K562 (cell line): ENCODE results near the gene SPATA2.

ENCODE experiments used
- CREB1 ChIP-seq, 2 experiments: sonication (generic) in 1 of 2; formaldehyde crosslinking in 1 of 2; IDR thresholded peaks; 2 replicates each; pipeline versions ENCODE4 v1.6.1 to v1.8.0; 2012 to 2022; ENCODE audit warnings: inconsistent platforms in 1 of 2, mild to moderate bottlenecking in 1 of 2, missing genetic modification reagents in 1 of 2, moderate library complexity in 1 of 2
- DNMT1 ChIP-seq: fragments of 450-650 bp; IDR thresholded peaks from 2 replicates; pipeline ENCODE4 v1.6.1; 2016; ENCODE audit warnings: antibody characterized with exemption, mild to moderate bottlenecking
- FOS ChIP-seq: IDR thresholded peaks from 3 replicates; pipeline ENCODE4 v1.6.1; 2011; ENCODE audit not compliant: insufficient read length; ENCODE audit errors: extremely low read depth
- HDAC2 ChIP-seq: fragments of 450-650 bp; IDR thresholded peaks from 2 replicates; pipeline ENCODE4 v1.6.1; 2016; ENCODE audit warnings: mild to moderate bottlenecking
- HNRNPLL ChIP-seq: fragments of 200-400 bp; formaldehyde crosslinking; IDR thresholded peaks from 2 replicates; pipeline ENCODE4 v1.6.1; 2017; ENCODE audit warnings: low read length, low read depth, mild to moderate bottlenecking; ENCODE audit not compliant: poor library complexity, severe bottlenecking
- L3MBTL2 ChIP-seq: fragments of 450-650 bp; IDR thresholded peaks from 2 replicates; pipeline ENCODE4 v1.6.1; 2016; ENCODE audit warnings: mild to moderate bottlenecking, moderate library complexity
- POLR2AphosphoS5 ChIP-seq: IDR thresholded peaks from 2 replicates; pipeline ENCODE4 v1.6.1; 2011; ENCODE audit warnings: mild to moderate bottlenecking, low read depth, low read length, moderate library complexity; ENCODE audit not compliant: control insufficient read depth, insufficient read depth
- SMC3 ChIP-seq: conservative IDR thresholded peaks from 2 replicates; pipeline ENCODE4 v1.6.1; 2011; ENCODE audit warnings: low read depth, low read length, improper control_type of control experiment; ENCODE audit not compliant: insufficient read depth
- TEAD1 ChIP-seq, 2 experiments: fragments of 450-650 bp in 1 of 2; sonication (generic) in 1 of 2; formaldehyde crosslinking; IDR thresholded peaks; 2 replicates each; pipeline versions ENCODE4 v1.4.0 to v1.8.0; 2020 to 2022; ENCODE audit warnings: mild to moderate bottlenecking in 2 of 2, missing genetic modification reagents in 1 of 2
- THRA ChIP-seq: fragments of 450-650 bp; IDR thresholded peaks from 2 replicates; pipeline ENCODE4 v1.6.1; 2017; ENCODE audit warnings: mild to moderate bottlenecking, moderate library complexity
- ZNF174 ChIP-seq: fragments of 250-450 bp; sonication (Bioruptor Pico); IDR thresholded peaks from 2 replicates; pipeline ENCODE4 v1.4.0; 2020; ENCODE audit warnings: mild to moderate bottlenecking
- ZNF695 ChIP-seq: fragments of 450-650 bp; formaldehyde crosslinking; IDR thresholded peaks from 2 replicates; pipeline ENCODE4 v1.4.0; 2020; ENCODE audit warnings: mild to moderate bottlenecking, moderate library complexity
- ZNF76 ChIP-seq: fragments of 250-450 bp; sonication (Bioruptor Pico); IDR thresholded peaks from 2 replicates; pipeline ENCODE4 v1.4.0; 2020; ENCODE audit warnings: mild to moderate bottlenecking, moderate library complexity, borderline replicate concordance
- TF ChIP-seq, protein P1 (sequence below): sonication (generic); formaldehyde crosslinking; IDR thresholded peaks from 2 replicates; pipeline ENCODE4 v1.5.0; 2020; ENCODE audit warnings: missing genetic modification reagents

- TF ChIP-seq, protein P1, sequence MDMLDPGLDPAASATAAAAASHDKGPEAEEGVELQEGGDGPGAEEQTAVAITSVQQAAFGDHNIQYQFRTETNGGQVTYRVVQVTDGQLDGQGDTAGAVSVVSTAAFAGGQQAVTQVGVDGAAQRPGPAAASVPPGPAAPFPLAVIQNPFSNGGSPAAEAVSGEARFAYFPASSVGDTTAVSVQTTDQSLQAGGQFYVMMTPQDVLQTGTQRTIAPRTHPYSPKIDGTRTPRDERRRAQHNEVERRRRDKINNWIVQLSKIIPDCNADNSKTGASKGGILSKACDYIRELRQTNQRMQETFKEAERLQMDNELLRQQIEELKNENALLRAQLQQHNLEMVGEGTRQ (CRISPR knock-in tag) = no peak
- TF ChIP-seq HNRNPLL (no peak), FOS (no peak), L3MBTL2 (no peak), ZNF695 (CRISPR knock-in tag) (no peak), ZNF174 (no peak), ZNF76 (CRISPR knock-in tag) (no peak), HDAC2 (no peak), SMC3 (no peak), TEAD1 (CRISPR knock-in tag; IDR thresholded peaks at IDR 0.05) (no peak), CREB1 (IDR thresholded peaks at IDR 0.05) (no peak), CREB1 (CRISPR knock-in tag; IDR thresholded peaks at IDR 0.05) (no peak), DNMT1 (no peak), POLR2AphosphoS5 (no peak), THRA (no peak)
Measured at GRCh38 chr20:49956689-49957088, 41.4 kb upstream of the SPATA2 start.
